ENCODE results near the gene RPF1.

RPF1 gene

GRCh38 chr1:84467298-84467697 lies 11.8 kb upstream of the RPF1 start (continued):
- no peak for TF ChIP-seq TSHZ2 (CRISPR knock-in tag; IDR thresholded peaks at IDR 0.05)
- TF ChIP-seq TOX (CRISPR knock-in tag; IDR thresholded peaks at IDR 0.05; ENCODE audit: borderline replicate concordance): no peak
- no peak for TF ChIP-seq GLIS3 (CRISPR knock-in tag; IDR thresholded peaks at IDR 0.05)
- no peak for TF ChIP-seq ZNF70 (CRISPR knock-in tag; IDR thresholded peaks at IDR 0.05)
- no peak for TF ChIP-seq OSR1 (CRISPR knock-in tag; IDR thresholded peaks at IDR 0.05)

- no peak for ATAC-seq
- no peak for TF ChIP-seq ARNTL (CRISPR knock-in tag; IDR thresholded peaks at IDR 0.05; ENCODE audit: borderline replicate concordance, low read depth)
- no peak for TF ChIP-seq GLIS3 (CRISPR knock-in tag; IDR thresholded peaks at IDR 0.05)
- no peak for TF ChIP-seq CREB5 (CRISPR knock-in tag; IDR thresholded peaks at IDR 0.05; ENCODE audit: low read depth)
- TF ChIP-seq RARB (CRISPR knock-in tag; IDR thresholded peaks at IDR 0.05): no peak
- no peak for TF ChIP-seq SNAI2 (CRISPR knock-in tag; IDR thresholded peaks at IDR 0.05)
- TF ChIP-seq TOX (CRISPR knock-in tag; IDR thresholded peaks at IDR 0.05; ENCODE audit: borderline replicate concordance): no peak
Observed at GRCh38 chr1:84476225-84476624, 2.8 kb upstream of the RPF1 start.

- TF ChIP-seq POU6F1 (CRISPR knock-in tag; IDR thresholded peaks at IDR 0.05; ENCODE audit: borderline replicate concordance, low read depth): no peak
- ATAC-seq: peak; percentile 42
Observed at GRCh38 chr1:84479998-84480397, 932 bp downstream of the RPF1 start.

GRCh38 chr1:84480650-84481049 lies 1.6 kb downstream of the RPF1 start:
- ATAC-seq: no peak
- no peak for TF ChIP-seq ZFP30 (CRISPR knock-in tag; IDR thresholded peaks at IDR 0.05)
- TF ChIP-seq PATZ1 (CRISPR knock-in tag; IDR thresholded peaks at IDR 0.05; ENCODE audit: borderline replicate concordance): no peak
- no peak for TF ChIP-seq CSRNP3 (CRISPR knock-in tag; IDR thresholded peaks at IDR 0.05)
- no peak for TF ChIP-seq ZNF70 (CRISPR knock-in tag; IDR thresholded peaks at IDR 0.05)
- TF ChIP-seq OSR1 (CRISPR knock-in tag; IDR thresholded peaks at IDR 0.05): no peak
- TF ChIP-seq GLIS3 (CRISPR knock-in tag; IDR thresholded peaks at IDR 0.05): no peak
- no peak for TF ChIP-seq TOX (CRISPR knock-in tag; IDR thresholded peaks at IDR 0.05; ENCODE audit: borderline replicate concordance)
- no peak for TF ChIP-seq ZNF8 (CRISPR knock-in tag; IDR thresholded peaks at IDR 0.05)
- TF ChIP-seq ARNTL (CRISPR knock-in tag; IDR thresholded peaks at IDR 0.05; ENCODE audit: borderline replicate concordance, low read depth): no peak
- no peak for TF ChIP-seq BACH2 (CRISPR knock-in tag; IDR thresholded peaks at IDR 0.05; ENCODE audit: borderline replicate concordance)
- no peak for TF ChIP-seq TSHZ2 (CRISPR knock-in tag; IDR thresholded peaks at IDR 0.05)
- TF ChIP-seq POU6F1 (CRISPR knock-in tag; IDR thresholded peaks at IDR 0.05; ENCODE audit: borderline replicate concordance, low read depth): no peak
- no peak for TF ChIP-seq ESRRG (CRISPR knock-in tag; IDR thresholded peaks at IDR 0.05)
- no peak for TF ChIP-seq ISL1 (CRISPR knock-in tag; IDR thresholded peaks at IDR 0.05)
- TF ChIP-seq ZNF565 (CRISPR knock-in tag; conservative IDR thresholded peaks at IDR 0.05; ENCODE audit: low read depth): no peak
- TF ChIP-seq CREB5 (CRISPR knock-in tag; IDR thresholded peaks at IDR 0.05; ENCODE audit: low read depth): no peak
- no peak for TF ChIP-seq ZFP3 (CRISPR knock-in tag; IDR thresholded peaks at IDR 0.05)
- no peak for TF ChIP-seq SNAI2 (CRISPR knock-in tag; IDR thresholded peaks at IDR 0.05)
- TF ChIP-seq TCF4 (CRISPR knock-in tag; IDR thresholded peaks at IDR 0.05; ENCODE audit: borderline replicate concordance): no peak
